ENCODE measurements around the gene PLXNA4. TPM values are rescaled to one million over a fixed set of nuclear protein-coding genes. Genes with fewer than 3 reads are reported as not detected.

Gene PLXNA4
- total RNA-seq, 1 donor from 2014 or later, result 16.2 TPM

DNA sequence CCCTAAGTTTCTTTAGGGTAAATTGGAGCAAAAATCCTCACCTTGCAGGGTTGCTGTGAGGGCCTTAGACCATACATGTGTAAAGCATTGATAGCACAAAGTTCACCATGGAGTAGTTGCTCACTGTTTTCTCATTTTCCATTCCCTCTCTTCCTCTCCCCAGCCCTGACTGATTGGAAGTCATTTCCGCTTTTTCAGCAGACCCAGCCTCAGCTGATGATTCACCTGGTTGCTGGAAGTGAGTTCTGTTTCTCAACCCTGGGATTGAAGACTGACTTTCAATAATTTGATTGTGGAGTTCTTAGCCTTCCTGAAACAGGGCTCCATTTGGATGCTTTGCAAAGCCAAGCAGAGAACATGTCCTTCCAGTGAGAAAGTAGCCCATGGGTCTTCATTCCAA lies 107.0 kb downstream of the PLXNA4 start:
- H3K4me1 Mint-ChIP-seq (ENCODE audit: low read depth, unreplicated experiment), result peaks cover 31% of the 10 kb centered on the region
- H3K27me3 Mint-ChIP-seq (ENCODE audit: unreplicated experiment), result peaks cover 14% of the 10 kb centered on the region
- H3K9me3 Mint-ChIP-seq (ENCODE audit: unreplicated experiment), result peaks cover 8% of the 10 kb centered on the region
- no peaks in the 10 kb centered on the region for H3K36me3 Mint-ChIP-seq (ENCODE audit: unreplicated experiment)
- no peak overlapping the region for H3K4me3 Mint-ChIP-seq (ENCODE audit: unreplicated experiment)
- TF ChIP-seq, protein P1, sequence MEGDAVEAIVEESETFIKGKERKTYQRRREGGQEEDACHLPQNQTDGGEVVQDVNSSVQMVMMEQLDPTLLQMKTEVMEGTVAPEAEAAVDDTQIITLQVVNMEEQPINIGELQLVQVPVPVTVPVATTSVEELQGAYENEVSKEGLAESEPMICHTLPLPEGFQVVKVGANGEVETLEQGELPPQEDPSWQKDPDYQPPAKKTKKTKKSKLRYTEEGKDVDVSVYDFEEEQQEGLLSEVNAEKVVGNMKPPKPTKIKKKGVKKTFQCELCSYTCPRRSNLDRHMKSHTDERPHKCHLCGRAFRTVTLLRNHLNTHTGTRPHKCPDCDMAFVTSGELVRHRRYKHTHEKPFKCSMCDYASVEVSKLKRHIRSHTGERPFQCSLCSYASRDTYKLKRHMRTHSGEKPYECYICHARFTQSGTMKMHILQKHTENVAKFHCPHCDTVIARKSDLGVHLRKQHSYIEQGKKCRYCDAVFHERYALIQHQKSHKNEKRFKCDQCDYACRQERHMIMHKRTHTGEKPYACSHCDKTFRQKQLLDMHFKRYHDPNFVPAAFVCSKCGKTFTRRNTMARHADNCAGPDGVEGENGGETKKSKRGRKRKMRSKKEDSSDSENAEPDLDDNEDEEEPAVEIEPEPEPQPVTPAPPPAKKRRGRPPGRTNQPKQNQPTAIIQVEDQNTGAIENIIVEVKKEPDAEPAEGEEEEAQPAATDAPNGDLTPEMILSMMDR (IDR thresholded peaks at IDR 0.05; ENCODE audit: partially characterized antibody, unreplicated experiment), result no peak
- no peak for DNase-seq
- H3K27ac Mint-ChIP-seq (ENCODE audit: unreplicated experiment), result no peak overlapping the region

DNA sequence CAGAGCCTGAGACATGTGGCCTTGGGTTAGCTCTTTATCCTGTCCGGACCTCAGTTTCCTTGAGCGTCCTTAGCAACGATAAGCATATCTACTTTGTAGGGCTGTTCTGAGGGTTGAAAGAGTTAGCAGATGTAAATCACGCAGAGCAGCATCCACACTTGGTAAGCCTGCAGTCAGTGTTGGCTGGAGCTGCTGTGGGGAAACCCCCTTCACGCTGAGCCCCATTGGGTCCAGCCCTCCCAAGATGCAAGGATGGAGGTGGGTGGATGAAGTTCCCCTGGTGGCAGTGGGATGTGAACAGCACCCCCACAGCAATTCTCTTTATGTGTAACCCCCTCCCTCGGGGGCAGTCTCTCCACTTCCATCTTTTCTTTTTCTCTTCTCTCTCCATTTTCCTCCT lies 109.9 kb downstream of the PLXNA4 start:
- TF ChIP-seq, protein P1 (IDR thresholded peaks at IDR 0.05; ENCODE audit: partially characterized antibody, unreplicated experiment), result no peak
- H3K9me3 Mint-ChIP-seq (ENCODE audit: unreplicated experiment), result peaks cover 5% of the 10 kb centered on the region
- DNase-seq, result no peak
- H3K4me3 Mint-ChIP-seq (ENCODE audit: unreplicated experiment), result no peak overlapping the region
- H3K36me3 Mint-ChIP-seq (ENCODE audit: unreplicated experiment), result no peaks in the 10 kb centered on the region
- H3K4me1 Mint-ChIP-seq (ENCODE audit: low read depth, unreplicated experiment), result peaks cover 4% of the 10 kb centered on the region
- H3K27me3 Mint-ChIP-seq (ENCODE audit: unreplicated experiment), result peaks cover 7% of the 10 kb centered on the region
- no peak overlapping the region for H3K27ac Mint-ChIP-seq (ENCODE audit: unreplicated experiment)

DNA sequence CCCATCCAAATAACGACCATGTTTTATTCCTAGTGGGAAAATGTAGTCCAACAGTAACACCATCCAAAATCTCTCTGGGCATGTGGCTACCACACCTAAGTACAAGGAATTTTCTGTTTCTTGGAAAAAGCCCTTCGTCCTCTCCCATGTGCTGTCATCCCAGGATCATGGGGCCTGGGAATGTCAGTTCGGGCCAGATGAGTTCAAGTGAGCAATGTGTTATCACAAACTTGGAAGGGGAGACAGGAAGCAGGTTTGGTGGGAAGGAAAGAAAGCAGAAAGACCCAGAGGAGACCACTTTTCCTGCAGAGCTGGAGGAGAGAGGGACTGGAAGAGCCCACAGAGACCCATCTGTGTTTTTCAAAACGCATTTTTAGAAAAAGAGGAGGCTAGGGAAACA lies 110.8 kb downstream of the PLXNA4 start:
- peaks cover 9% of the 10 kb centered on the region for H3K4me1 Mint-ChIP-seq (ENCODE audit: low read depth, unreplicated experiment)
- DNase-seq, result no peak
- no peak overlapping the region for H3K27ac Mint-ChIP-seq (ENCODE audit: unreplicated experiment)
- H3K36me3 Mint-ChIP-seq (ENCODE audit: unreplicated experiment), result no peaks in the 10 kb centered on the region
- peaks cover 5% of the 10 kb centered on the region for H3K9me3 Mint-ChIP-seq (ENCODE audit: unreplicated experiment)
- no peak overlapping the region for H3K4me3 Mint-ChIP-seq (ENCODE audit: unreplicated experiment)
- TF ChIP-seq, protein P1 (IDR thresholded peaks at IDR 0.05; ENCODE audit: partially characterized antibody, unreplicated experiment), result no peak
- peaks cover 6% of the 10 kb centered on the region for H3K27me3 Mint-ChIP-seq (ENCODE audit: unreplicated experiment)

DNA sequence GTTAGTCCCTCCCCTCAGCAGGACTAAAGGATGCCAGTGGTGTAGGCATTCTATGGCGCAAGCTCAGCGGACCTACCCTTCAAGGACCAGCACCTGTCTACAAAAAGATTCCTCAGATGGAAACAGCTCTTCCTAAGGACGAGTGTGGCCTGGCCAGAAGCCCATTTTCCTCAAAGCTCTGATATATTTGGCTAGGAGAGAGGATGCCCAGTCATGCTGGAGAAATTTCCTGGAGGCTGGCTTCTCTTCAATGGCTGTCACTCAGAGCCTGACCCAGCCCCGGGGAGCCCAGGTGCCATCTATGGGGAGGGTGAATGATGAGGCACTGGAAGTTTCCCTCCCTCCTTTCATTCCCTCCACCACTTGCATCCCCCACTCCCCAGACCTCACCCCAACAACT lies 111.5 kb downstream of the PLXNA4 start:
- H3K4me3 Mint-ChIP-seq (ENCODE audit: unreplicated experiment), result no peak overlapping the region
- H3K4me1 Mint-ChIP-seq (ENCODE audit: low read depth, unreplicated experiment), result peaks cover 9% of the 10 kb centered on the region
- TF ChIP-seq, protein P1 (IDR thresholded peaks at IDR 0.05; ENCODE audit: partially characterized antibody, unreplicated experiment), result no peak
- no peak for DNase-seq
- H3K27me3 Mint-ChIP-seq (ENCODE audit: unreplicated experiment), result peaks cover 5% of the 10 kb centered on the region
- H3K36me3 Mint-ChIP-seq (ENCODE audit: unreplicated experiment), result no peaks in the 10 kb centered on the region
- H3K9me3 Mint-ChIP-seq (ENCODE audit: unreplicated experiment), result peaks cover 3% of the 10 kb centered on the region
- H3K27ac Mint-ChIP-seq (ENCODE audit: unreplicated experiment), result no peak overlapping the region

DNA sequence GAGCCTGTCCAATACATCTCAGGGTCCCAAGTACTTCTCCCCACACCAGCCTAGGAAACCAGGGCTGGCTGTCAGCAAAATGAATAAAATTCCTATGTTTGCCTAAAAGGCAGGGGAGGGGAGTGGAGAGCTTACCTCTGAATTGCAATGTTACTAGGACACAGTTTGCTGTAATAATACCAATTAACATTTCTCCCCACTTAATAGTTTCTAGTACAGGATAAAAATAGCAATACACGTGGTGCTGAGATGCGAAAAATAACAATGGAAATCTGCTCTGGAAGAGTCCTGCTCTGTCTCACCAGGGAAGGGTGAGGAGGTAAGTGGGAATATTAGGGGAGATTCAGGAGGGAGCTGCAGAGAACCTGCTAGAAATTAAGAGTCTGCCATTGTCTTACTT lies 112.3 kb downstream of the PLXNA4 start:
- DNase-seq, result no peak
- Mint-ChIP-seq H3K27me3 (ENCODE audit: unreplicated experiment) (peaks cover 5% of the 10 kb centered on the region), H3K4me3 (ENCODE audit: unreplicated experiment) (no peak overlapping the region), H3K27ac (ENCODE audit: unreplicated experiment) (no peak overlapping the region), H3K36me3 (ENCODE audit: unreplicated experiment) (no peaks in the 10 kb centered on the region), H3K4me1 (ENCODE audit: low read depth, unreplicated experiment) (peaks cover 13% of the 10 kb centered on the region), H3K9me3 (ENCODE audit: unreplicated experiment) (peaks cover 3% of the 10 kb centered on the region)
- TF ChIP-seq, protein P1 (IDR thresholded peaks at IDR 0.05; ENCODE audit: partially characterized antibody, unreplicated experiment), result no peak
